GM20000 (cell line): ENCODE data around the gene CASP9.

Experiments used
- DNase-seq: peaks from one replicate; pipeline ENCODE4 v3.0.0; 2012; ENCODE audit warnings: low spot score
- CTCF ChIP-seq: IDR thresholded peaks from 2 replicates; pipeline ENCODE4 v1.5.1; 2012; ENCODE audit warnings: mild to moderate bottlenecking, control low read depth; ENCODE audit errors: extremely low read depth, missing control alignments

The CASP9 gene

GRCh38 chr1:15557594-15557993, 33.6 kb upstream of the CASP9 start:
- no peak for TF ChIP-seq CTCF

GRCh38 chr1:15557008-15557407, 33.0 kb upstream of the CASP9 start:
- no peak for TF ChIP-seq CTCF
- DNase-seq, result no peak

More at GRCh38 chr1:15557594-15557993, 33.6 kb upstream of the CASP9 start:
- no peak for DNase-seq

- no peak for TF ChIP-seq CTCF
- no peak for DNase-seq
These were observed 26.6 kb upstream of the CASP9 start for GRCh38 chr1:15550573-15550972.

- no peak for TF ChIP-seq CTCF
- no peak for DNase-seq
These were observed 22.6 kb upstream of the CASP9 start for GRCh38 chr1:15546641-15547040.

GRCh38 chr1:15543589-15544568, 19.9 kb upstream of the CASP9 start:
- DNase-seq, result no peak

GRCh38 chr1:15543251-15543588, 19.2 kb upstream of the CASP9 start:
- no peak for DNase-seq
- no peak for TF ChIP-seq CTCF

More at GRCh38 chr1:15543589-15544568, 19.9 kb upstream of the CASP9 start:
- no peak for TF ChIP-seq CTCF

GRCh38 chr1:15542388-15543250, 18.6 kb upstream of the CASP9 start:
- no peak for TF ChIP-seq CTCF
- no peak for DNase-seq
